Cardiac muscle cell (in vitro differentiated cells and primary cell): ENCODE results near the gene WDR20. TPM values are rescaled to one million over a fixed set of nuclear protein-coding genes. Genes with fewer than 3 reads are reported as not detected.

Experiments
- DNase-seq, 2 donors: peaks; one replicate each; pipeline versions ENCODE4 v3.0.0 to v3.0.0-alpha.2; 2010 to 2017; ENCODE audit warnings: low read depth in 1 of 2, low spot score in 1 of 2
- H3K27ac ChIP-seq: fragments of 200-600 bp; sonication (generic); 2 replicates; pipeline ENCODE4 v1.5.1; 2016
- H3K27me3 ChIP-seq: fragments of 200-600 bp; sonication (generic); 2 replicates; pipeline ENCODE4 v1.6.0; 2016; ENCODE audit warnings: control low read depth
- H3K36me3 ChIP-seq: fragments of 200-600 bp; sonication (generic); 2 replicates; pipeline ENCODE4 v1.5.1; 2016; ENCODE audit warnings: control low read depth
- H3K4me1 ChIP-seq: fragments of 200-600 bp; sonication (generic); 2 replicates; pipeline ENCODE4 v1.8.1; 2017; ENCODE audit warnings: low read depth, mild to moderate bottlenecking, mixed run types
- H3K4me3 ChIP-seq: fragments of 200-600 bp; sonication (generic); 2 replicates; pipeline ENCODE4 v1.5.1; 2016; ENCODE audit warnings: mild to moderate bottlenecking
- H3K9me3 ChIP-seq: fragments of 200-600 bp; sonication (generic); 2 replicates; pipeline ENCODE4 v1.5.1; 2017; ENCODE audit warnings: low read depth, mild to moderate bottlenecking, control low read depth
- CTCF ChIP-seq: IDR thresholded peaks from 2 replicates; pipeline ENCODE4 v1.5.1; 2012; ENCODE audit warnings: low read depth, mild to moderate bottlenecking, low read length
- polyA plus RNA-seq: library from polyadenylated mRNA; unstranded; fragments of >200 nt; fragmentation: Nextera tagmentation; extraction: Ambion mirVana; gene quantifications from 2 replicates; pipeline ENCODE4 v1.2.1, GENCODE V29; 2016
- total RNA-seq: library from RNA; depleted of rRNA; stranded (reverse); fragments of >200 nt; gene quantifications from 2 replicates; pipeline ENCODE4 v1.2.3, GENCODE V29; 2016

The WDR20 gene
- total and polyA plus RNA-seq, 2 experiments from 2014 or later, result 20.5 to 27.0 TPM

- no peaks in the 10 kb centered on the region for H3K9me3 ChIP-seq
- H3K36me3 ChIP-seq, result peaks cover 5% of the 10 kb centered on the region
- H3K4me3 ChIP-seq, result no peak overlapping the region
- H3K27me3 ChIP-seq, result no peaks in the 10 kb centered on the region
- H3K4me1 ChIP-seq, result no peaks in the 10 kb centered on the region
- TF ChIP-seq CTCF, result no peak
- H3K27ac ChIP-seq, result no peak overlapping the region
- DNase-seq, result peak in 1 of 2 donors; percentile 55
These were observed 94.9 kb downstream of the WDR20 start for GRCh38 chr14:102234331-102235264.

- H3K27me3 ChIP-seq, result no peaks in the 10 kb centered on the region
- H3K27ac ChIP-seq, result no peak overlapping the region
- H3K9me3 ChIP-seq, result no peaks in the 10 kb centered on the region
- DNase-seq, result peak; percentile 92 to 94
- no peaks in the 10 kb centered on the region for H3K4me1 ChIP-seq
- peaks cover 5% of the 10 kb centered on the region for H3K36me3 ChIP-seq
- H3K4me3 ChIP-seq, result no peak overlapping the region
- peak; percentile 94 for TF ChIP-seq CTCF
These were observed 95.7 kb downstream of the WDR20 start for GRCh38 chr14:102235275-102235897.

GRCh38 chr14:102236026-102236425 is 96.3 kb downstream of the WDR20 start:
- no peak for TF ChIP-seq CTCF
- H3K27me3 ChIP-seq, result no peaks in the 10 kb centered on the region
- no peaks in the 10 kb centered on the region for H3K9me3 ChIP-seq
- H3K4me3 ChIP-seq, result no peak overlapping the region
- no peak overlapping the region for H3K27ac ChIP-seq
- H3K4me1 ChIP-seq, result no peaks in the 10 kb centered on the region
- peaks cover 5% of the 10 kb centered on the region for H3K36me3 ChIP-seq
- no peak for DNase-seq

- H3K36me3 ChIP-seq, result no peaks in the 10 kb centered on the region
- TF ChIP-seq CTCF, result no peak
- no peaks in the 10 kb centered on the region for H3K4me1 ChIP-seq
- H3K4me3 ChIP-seq, result no peak overlapping the region
- no peaks in the 10 kb centered on the region for H3K9me3 ChIP-seq
- no peak for DNase-seq
- H3K27me3 ChIP-seq, result no peaks in the 10 kb centered on the region
- no peak overlapping the region for H3K27ac ChIP-seq
These were observed 98.4 kb downstream of the WDR20 start for GRCh38 chr14:102238131-102238530.

GRCh38 chr14:102238766-102239165 is 99.1 kb downstream of the WDR20 start:
- DNase-seq, result no peak
- H3K4me3 ChIP-seq, result no peak overlapping the region
- no peaks in the 10 kb centered on the region for H3K9me3 ChIP-seq
- H3K27ac ChIP-seq, result no peak overlapping the region
- no peaks in the 10 kb centered on the region for H3K36me3 ChIP-seq
- no peaks in the 10 kb centered on the region for H3K4me1 ChIP-seq
- H3K27me3 ChIP-seq, result no peaks in the 10 kb centered on the region
- no peak for TF ChIP-seq CTCF
